Pulmonary artery endothelial cell (primary cell): ENCODE results near the gene RNGTT. TPM values are rescaled to one million over a fixed set of nuclear protein-coding genes. Genes with fewer than 3 reads are reported as not detected.
"Not testable (repeated sequence)": the region's sequence is repeated elsewhere in the genome, so short reads cannot be mapped to it uniquely, and the experiment has no call there.

Experiments
- DNase-seq: peaks from one replicate; pipeline ENCODE4 v3.0.0-alpha.2; 2011; ENCODE audit warnings: low read depth, low spot score
- total RNA-seq: library from RNA; depleted of rRNA; stranded (reverse); fragments of >200 nt; gene quantifications from 2 replicates; pipeline ENCODE4 v1.2.3, GENCODE V29; 2014

The RNGTT gene
- 14.8 and 23.3 TPM in 2 replicates for total RNA-seq

DNA sequence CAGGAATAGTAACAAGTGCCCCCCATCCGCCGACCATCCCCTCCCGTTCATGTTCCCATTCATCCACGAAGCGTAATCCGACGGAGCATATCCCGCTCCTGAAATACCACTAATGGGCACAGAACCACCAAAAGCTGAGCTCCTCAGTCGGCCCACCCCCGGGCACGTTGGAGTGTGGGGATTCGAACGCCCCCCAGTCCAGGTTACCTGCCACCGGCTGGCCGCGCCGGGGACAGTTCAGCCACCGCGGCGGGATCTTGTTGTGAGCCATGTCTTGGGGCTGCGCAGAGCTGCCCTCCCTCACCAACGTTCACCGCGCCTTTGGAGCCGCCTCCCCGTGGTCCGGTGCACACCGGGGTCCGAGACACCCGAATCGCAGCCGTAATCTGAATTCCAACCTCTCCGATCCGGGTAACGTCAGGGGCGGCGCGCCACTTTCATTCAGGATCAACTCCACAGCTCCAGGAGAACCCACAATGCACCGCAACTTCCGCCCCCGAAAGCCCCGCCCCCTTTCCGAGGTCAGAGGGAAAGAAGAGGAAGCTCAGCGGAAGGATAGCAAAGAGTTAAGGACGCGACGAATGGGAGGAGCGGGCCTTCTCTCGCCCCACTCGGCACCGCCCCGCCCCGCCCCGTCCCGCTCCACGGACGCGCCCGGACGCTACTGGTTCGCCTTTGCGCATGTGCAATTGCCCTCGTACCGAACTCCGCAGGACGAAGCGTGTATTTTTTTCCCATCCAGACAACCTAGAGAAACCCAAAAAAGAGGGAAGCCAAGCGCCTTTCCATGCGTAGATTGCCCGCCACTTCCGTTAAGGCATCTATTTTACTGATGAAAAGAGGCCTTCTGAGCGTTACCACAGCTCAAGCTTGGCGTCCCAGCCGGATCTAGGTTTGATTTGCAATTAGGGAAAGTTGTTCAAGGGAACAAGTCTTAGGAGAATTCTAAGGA lies at the start of gene RNGTT:
Gene RNGTT (minus strand): TSS at position 480 of the 952 bp plus-strand sequence. CDS start 209 bp downstream, at position 271.
- DNase-seq, result peak; percentile 87

DNA sequence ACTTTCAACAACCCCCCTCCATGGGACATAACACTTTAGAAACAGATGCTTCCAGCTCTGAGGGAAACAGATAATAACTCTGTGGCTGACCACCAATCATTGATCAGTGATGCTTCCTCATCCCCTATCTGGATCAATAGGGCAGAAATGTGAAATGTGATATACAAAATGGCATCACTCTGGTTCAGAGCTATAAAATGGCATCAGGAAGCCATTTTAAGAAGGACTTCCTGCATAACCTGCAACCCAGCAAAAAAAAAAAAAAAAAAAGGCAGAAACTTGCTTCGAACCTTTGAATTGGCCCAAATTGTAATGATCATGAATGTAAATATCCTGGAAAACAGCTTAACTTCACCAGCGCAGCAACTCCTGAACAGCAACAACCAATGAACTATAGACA lies 48.0 kb upstream of the RNGTT start:
- no peak for DNase-seq

DNA sequence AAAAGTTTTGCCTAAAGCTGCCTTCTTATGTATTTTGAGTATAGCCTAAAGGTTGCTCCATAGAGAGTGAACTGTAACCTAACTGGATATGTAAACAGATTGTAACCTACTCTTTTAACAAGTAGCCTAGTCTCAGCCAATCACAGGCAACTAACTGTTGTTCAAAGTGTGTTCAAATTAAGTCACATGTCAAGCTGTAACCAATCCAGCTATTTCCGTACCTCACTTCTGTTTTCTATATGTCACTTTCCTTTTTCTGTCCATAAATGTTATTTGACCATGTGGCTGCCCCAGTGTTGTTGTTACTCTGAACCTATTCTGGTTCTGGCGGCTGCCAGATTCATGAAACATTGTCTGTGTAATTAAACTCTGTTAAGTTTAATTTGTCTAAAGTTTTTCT lies 47.4 kb upstream of the RNGTT start:
- no peak for DNase-seq

DNA sequence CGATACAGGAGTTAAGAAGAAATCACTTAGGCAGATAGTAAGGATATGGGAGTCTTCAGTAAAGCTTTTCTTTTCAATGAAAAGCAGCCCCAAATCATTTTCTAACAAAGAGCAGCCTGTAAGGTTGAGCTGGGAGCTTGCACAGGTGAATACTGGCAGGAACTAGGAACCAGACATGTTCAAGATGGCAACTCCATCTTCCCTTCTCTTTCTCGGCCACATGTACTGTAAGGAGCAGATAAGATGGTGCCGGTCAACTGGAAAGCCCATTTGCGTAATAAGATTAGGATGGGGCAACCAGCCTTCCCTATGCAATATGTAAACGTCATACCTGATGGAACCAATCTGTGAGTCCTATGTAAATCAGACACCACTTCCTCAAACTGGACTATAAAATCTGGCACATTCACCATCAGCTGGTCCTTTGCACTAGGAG lies 46.2 kb upstream of the RNGTT start:
- no peak for DNase-seq

DNA sequence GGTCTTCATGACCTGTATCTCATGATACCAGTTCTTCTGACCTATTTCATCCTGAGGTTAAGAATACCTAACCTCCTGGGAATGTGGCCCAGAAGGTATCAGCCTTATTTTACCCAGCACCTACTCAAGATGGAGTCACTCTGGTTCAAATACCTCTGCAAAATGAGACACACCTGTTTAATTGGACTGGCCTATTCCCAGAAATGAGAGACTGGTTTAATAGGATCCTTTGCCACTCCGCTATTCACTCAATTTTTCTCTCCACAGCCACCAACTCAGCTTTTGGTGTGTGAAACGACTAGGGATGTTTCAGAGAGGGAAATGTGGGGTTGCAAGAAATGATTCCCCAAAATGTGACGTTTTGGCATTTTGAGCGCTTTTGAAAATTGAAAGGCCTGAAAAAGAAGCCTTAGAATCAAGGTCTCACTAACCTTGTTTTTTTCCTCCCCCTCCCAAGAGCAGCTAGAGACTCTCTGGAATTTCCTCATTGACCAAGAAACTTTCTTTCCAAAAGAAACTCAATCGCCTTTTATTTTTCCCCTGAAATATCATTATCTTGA lies 45.5 kb upstream of the RNGTT start:
- DNase-seq, result no peak

DNA sequence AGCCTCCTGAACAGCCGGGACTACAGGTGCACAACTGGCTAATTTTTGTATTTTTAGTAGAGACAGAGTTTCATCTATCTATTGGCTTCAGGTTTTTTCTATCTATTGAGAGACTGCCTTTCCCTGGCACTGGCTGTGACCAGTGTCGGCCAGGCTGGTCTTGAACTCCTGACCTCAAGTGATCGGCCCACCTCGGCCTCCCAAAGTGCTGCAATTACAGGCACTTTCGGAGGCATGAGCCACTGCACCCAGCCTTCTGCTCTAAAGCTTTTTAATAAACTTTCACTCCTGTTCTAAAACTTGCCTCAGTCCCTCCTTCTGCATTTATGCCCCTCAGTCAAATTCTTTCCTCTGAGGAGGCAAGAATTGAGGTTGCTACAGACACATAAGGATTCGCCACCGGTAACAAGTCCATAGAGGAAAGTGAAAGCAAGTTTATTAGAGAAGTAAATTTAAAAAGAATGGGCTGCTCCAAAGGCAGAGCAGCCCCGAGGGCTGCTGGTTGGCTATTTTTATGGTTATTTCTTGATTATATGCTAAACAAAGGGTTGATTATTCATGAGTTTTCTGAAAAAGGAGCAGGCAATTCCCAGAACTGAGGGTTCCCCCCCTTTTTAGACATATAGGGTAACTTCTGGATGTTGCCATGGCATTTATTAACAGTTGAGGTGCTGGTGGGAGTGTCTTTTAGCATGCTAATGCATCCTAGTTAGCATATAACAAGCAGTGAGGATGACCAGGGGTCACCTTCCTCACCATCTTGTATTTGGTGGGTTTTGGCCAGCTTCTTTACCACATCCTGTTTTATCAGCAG lies 44.8 kb upstream of the RNGTT start:
- no peak for DNase-seq

DNA sequence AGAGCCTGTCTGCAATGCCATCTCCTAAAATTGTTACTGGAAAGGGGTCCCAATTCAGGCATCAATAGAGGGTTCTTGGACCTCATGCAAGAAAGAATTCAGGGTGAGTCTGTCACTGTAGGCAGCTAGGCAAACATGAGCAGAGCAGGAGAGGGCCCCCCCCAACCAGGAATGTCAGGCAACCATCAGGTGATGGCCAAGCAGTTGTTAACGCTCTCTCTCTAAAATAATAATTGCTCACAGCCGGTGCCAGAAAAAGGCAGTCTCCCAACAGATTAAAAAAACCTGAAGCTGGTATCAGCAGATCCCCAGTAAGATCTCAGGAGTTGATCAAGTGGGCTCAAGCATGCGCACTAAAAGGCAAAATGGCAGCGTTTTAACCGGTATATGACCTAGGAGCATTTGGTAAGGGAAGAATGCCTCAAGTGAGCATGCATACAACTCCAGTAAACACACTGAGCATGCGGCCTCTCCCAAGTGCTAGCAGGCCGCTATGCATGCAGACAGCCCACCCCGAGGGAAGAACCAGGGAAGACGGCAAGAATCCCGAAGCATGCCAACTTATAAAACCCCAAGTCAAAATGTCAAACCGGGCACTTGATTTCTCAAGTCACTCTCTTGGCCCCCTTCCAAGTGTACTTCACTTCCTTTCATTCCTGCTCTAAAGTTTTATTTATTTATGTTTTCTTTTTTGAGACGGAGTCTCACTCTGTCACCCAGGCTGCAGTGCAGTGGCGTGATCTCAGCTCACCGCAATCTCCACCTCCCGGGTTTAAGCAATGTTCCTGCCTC lies 44.0 kb upstream of the RNGTT start:
- DNase-seq, result no peak

DNA sequence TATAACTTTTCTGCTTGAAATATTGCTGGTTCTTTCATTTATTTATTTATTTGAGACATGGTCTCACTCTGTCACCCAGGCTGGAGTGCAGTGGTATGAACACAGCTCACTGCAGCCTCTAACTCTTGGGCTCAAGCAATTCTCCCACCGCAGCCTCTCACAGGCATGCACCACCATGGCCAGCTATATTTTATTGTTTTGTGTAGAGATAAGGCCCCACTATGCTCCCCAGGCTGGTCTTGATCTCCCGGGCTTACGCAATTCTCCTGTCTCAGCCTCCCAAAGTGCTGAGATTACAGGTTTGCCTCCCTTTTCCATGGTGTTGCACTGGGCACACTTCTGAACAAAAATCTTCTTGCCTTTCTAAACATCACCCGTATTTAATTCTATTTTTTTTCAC lies 39.1 kb upstream of the RNGTT start:
- DNase-seq, result no peak

DNA sequence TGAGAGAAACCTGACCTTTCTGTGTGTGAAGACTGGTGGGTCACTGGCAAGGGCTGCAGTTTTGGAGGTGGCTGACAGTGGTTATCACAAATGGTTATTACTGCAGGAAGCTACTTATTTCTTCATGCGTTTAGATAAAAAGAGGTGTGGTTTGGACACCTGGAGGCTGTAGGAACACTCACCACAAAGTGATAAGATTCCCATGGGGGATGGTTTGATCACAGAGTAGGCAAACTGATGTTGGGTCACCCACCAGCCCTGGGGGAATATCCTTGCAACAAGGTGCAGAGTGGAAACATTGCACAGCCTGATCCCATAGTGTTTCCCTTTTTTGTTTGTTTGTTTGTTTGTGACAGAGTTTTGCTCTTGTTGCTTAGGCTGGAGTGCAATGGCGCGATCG lies 33.9 kb upstream of the RNGTT start:
- no peak for DNase-seq

DNA sequence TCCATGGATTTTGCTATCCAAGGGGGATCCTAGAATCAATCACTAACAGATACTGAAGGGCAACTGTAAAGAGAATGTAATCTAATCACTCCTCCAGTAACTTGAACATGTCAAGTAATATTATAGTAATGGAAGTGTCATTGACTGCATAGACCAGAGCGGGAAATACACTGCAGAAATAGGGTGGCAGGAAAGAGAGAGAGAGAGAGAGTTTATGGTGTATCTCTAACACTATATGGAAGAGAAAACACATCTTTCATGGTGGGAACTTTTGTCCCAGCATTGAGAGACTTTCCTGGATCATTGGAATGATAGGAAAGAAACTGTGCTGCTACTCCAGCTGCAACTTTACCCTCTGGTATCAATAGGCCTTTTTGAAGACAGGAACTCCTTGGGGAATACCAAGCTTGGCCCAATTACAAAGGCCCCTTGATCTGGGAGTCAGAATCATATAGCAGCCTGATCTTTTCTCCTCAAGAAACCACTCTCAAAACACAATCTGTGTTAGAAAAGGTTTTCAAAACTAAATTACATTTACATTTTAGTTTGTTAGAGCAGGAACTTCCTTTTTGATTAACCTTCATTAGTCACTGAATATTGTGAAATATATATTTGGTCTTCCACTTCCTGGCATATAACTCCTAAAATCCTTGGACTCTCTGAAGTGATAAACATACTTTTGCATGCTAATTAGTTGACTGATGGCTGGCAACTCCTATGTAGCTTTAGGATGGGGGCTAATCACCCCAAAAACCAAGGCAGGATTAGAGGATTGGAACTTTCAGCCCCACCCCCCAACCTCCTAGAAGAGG lies 29.5 kb upstream of the RNGTT start:
- DNase-seq, result no peak

DNA sequence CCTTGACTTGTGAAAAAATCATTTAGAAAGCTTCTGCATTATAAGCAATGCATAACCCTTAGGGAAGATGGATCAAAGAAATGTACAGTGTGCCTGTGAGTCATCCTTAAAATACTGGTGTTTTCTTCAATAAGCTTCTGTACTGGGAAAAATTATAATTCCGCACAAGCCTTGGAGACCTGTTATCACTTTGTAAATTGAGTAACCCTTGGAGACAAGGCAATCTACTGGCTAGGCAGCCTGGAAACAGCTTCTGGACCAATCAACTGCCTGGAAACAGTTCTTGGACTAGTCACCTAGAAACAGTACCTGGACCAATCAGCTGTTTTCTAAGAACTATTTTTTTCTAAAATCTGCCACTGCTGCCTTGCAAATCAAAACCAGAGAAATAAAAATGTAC lies 25.8 kb upstream of the RNGTT start:
- DNase-seq, result no peak

DNA sequence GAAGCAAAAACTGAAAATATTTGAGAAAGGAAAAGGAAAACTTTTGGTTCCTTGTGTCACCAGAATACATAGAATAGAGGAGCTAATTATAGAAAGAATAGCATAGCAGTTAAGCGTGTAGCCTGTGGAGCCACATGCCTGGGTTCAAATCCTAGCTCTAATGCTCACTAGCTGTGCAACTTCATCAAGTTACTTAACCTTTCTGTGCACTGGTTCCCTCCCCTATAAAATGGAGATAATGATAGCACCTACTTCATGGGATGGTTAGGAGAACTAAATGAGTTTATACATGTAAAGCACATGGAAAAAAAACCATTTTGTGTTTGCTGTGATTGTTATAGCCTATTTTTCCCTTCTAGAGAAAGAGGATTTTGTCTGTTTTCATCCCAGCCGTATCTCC lies 24.5 kb upstream of the RNGTT start:
- no peak for DNase-seq

DNA sequence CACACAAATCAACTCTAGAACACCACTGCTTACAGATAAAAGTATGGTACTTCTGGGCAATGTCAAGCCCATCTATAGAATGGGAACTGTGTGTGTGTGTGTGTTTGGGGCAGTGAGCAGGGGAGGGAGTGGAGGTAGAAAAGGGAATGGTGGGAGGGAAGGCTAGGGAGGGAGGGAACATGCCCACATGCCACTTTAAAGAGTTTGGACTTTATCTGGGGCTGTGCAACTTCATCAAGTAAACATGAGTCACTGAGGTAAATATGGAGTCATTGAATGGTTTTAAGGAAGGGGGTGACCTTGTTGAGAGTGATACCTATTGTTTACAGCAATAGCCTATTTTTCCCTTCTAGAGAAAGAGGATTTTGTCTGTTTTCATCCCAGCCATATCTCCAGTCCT lies 22.5 kb upstream of the RNGTT start:
- no peak for DNase-seq

DNA sequence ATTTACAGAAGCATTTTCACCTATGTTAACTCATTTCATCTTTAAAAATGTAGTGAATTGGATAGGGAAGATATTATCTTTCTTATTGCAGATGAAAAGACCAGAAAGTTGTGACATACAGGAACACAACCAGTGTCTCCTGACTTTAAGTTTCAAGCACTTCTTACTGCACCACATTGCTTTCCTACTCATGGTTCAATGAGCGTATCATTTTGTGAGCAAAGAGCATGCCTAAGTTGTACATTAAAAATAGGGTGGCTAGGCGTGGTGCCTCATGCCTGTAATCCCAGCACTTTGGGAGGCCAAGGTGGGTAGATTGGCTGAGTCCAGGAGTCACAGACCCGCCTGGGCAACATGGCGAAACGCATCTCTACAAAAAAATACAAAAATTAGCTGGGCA lies 21.2 kb upstream of the RNGTT start:
- DNase-seq, result no peak

DNA sequence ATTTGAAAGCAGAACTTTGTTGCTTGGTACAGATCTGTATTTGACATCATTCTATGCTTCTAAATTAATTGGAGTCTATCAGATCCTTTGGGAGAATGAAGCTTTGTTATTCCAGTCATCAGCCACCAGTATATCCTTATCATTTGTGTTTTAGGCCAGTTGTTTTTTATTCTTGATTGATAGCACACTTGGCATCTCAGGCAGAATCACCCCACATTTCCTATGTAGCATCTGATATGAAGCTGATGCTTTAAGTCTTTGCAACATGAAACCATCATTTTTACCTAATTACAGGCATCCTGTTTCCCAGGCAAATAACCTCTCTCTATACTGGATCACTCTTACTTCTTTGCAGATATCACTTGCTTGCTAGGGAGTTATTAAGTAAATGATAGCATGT lies 20.7 kb upstream of the RNGTT start:
- DNase-seq, result no peak

DNA sequence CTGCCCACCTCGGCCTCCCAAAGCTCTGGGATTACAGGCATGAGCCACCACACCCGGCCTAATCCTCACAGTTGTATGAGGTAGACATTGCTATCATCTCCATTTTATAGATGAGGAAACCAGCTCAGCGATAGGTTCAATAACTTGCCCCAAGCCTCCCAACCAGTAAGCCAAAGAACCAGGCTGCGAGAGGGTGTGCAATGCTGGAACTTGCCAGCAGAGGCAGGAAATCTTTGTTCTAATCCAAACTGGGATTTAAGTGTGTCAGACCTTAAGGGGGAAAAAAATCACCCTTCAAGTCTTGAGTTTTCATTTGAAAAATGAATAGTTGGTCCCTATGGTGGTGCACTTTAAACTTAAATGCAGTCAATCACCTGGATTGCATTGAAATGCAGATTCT lies 20.1 kb upstream of the RNGTT start:
- no peak for DNase-seq

DNA sequence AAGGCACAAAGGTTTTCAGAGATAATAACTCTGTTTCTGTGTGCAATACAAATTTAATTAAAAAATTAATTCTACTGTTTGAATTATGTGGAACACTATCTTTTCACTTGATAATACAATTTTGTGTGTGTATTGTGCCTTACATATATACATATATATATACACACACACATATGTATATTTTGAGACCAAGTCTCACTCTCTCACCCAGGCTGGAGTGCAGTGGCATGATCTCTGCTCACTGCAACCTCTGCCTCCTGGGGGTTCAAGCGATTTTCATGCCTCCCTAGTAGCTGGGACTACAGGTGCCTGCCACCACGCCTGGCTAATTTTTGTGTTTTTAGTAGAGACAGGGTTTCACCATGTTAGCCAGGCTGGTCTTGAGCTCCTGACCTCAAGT lies 19.7 kb upstream of the RNGTT start:
- DNase-seq, result not testable (repeated sequence)

DNA sequence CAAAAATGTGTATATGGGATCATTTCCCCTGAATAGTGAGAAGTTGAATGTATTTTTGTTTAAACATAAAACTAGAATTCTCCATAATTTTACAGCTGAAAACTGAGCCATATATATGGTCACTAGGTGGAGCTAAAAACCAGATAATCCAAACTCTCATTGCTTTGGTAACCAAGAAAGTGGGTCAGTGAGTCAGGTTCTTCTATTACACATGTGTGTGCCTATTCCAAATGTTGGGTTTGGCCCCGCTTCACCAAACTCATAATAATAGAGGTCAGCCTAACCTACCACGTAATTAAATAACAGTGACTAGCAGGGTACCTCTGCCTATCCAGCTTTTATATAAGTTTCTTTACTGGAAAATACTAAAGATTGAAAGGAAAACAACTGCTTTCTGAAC lies 19.3 kb upstream of the RNGTT start:
- DNase-seq, result peak; percentile 7

DNA sequence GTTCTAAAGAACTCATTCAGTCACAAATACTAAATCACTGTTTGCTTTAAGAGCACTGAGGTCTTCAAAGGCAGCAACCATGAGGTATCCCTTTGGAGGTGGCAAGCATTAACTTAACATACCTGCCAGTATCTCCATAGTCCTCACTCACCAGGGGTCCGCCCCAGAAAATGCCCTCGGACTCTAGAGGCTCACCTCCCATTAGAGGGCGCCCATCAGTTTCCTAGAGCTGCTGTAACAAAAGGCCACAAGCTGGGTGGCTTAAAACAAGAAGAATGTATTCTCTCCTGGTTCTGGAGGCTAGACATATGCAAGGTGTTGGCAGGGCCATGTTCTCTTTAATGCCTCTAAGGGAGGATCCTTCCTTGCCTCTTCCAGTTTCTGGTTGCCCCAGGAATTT lies 12.0 kb upstream of the RNGTT start:
- DNase-seq, result no peak
